Kidney epithelial cell (primary cell): Measurements from ENCODE around the gene STOM. TPM values are rescaled to one million over a fixed set of nuclear protein-coding genes. Genes with fewer than 3 reads are reported as not detected.
"Not testable (repeated sequence)": the region's sequence is repeated elsewhere in the genome, so short reads cannot be mapped to it uniquely, and the experiment has no call there.

ENCODE experiments used
- DNase-seq: peaks from one replicate; pipeline ENCODE4 v3.0.0-alpha.2; 2010; ENCODE audit warnings: low read depth
- H3K27me3 ChIP-seq: 2 replicates; pipeline ENCODE4 v1.6.0; 2011; ENCODE audit warnings: low read length; ENCODE audit not compliant: control insufficient read depth, insufficient read depth
- H3K36me3 ChIP-seq: 2 replicates; pipeline ENCODE4 v1.5.1; 2011; ENCODE audit warnings: low read length; ENCODE audit not compliant: control insufficient read depth, insufficient read depth
- H3K4me3 ChIP-seq: 2 replicates; pipeline ENCODE4 v1.5.1; 2011; ENCODE audit warnings: low read depth, mild to moderate bottlenecking, control low read depth, low read length
- CTCF ChIP-seq: IDR thresholded peaks from 2 replicates; pipeline ENCODE4 v1.5.1; 2011; ENCODE audit warnings: mild to moderate bottlenecking, moderate library complexity, low read length, control low read depth, inconsistent platforms; ENCODE audit not compliant: insufficient read depth, poor library complexity, severe bottlenecking
- total RNA-seq: library from RNA; depleted of rRNA; stranded (reverse); fragments of >200 nt; gene quantifications from 2 replicates; pipeline ENCODE4 v1.2.3, GENCODE V29; 2015

The STOM gene
- total RNA-seq, 1 donor from 2014 or later = 16.8 TPM

DNA sequence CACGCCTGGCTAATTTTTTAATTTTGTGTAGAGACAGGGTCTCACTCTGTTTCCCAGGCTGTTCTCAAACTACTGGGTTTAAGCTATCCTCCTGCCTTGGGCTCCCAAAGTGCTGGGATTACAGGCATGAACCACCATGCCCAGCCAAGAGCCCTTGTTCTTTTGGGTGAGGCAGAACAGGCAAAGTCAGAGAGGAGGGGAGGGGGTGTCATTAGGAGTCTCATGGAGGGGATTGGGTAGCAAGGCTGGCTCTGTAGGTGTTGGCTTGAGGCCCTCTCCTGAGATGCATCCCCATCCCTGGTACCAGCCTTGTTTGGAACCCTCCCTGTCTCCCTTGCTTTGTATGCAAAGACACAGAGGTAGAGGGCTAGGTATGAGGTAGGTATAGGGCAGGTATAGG, 78.0 kb downstream of the STOM start:
- no peak for TF ChIP-seq CTCF
- no peak for DNase-seq
- Histone ChIP-seq H3K27me3 (no peaks in the 10 kb centered on the region), H3K36me3 (peaks cover 1% of the 10 kb centered on the region), H3K4me3 (no peak overlapping the region)

- not testable (repeated sequence) for H3K36me3 ChIP-seq, H3K27me3 ChIP-seq, DNase-seq, H3K4me3 ChIP-seq
Observed at GRCh38 chr9:121291536-121291935, 78.5 kb downstream of the STOM start.

DNA sequence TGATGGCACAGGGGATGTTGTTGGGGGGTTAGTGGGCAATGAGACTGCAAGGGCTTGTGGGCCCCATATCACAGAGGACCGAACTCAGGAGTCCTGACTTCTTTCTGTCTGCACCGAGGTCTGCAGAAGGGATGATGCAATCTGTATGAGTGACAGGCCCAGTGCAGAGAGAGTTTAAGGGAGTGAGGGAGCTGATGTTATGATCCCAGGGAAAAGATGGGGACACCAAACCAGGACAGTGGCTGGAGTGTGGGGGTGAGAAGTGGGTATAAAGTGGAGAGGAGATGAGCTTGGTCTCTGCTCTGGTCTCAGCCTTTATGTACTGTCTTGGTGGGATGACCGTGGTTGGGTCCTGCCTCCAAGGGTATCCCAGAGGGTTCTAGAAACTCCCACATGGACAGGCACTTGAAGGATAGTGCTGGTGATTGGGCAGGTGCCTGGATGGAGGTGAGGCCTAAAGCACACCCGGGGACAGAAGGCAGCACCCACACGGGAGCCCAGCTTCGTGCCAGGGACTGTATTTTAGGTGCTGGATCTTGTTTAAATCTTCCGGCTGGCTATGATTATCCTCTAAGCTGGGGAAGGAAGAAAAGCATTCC, 80.2 kb downstream of the STOM start:
- DNase-seq = no peak
- H3K27me3 ChIP-seq = no peaks in the 10 kb centered on the region
- TF ChIP-seq CTCF = no peak
- peaks cover 1% of the 10 kb centered on the region for H3K36me3 ChIP-seq
- no peak overlapping the region for H3K4me3 ChIP-seq

DNA sequence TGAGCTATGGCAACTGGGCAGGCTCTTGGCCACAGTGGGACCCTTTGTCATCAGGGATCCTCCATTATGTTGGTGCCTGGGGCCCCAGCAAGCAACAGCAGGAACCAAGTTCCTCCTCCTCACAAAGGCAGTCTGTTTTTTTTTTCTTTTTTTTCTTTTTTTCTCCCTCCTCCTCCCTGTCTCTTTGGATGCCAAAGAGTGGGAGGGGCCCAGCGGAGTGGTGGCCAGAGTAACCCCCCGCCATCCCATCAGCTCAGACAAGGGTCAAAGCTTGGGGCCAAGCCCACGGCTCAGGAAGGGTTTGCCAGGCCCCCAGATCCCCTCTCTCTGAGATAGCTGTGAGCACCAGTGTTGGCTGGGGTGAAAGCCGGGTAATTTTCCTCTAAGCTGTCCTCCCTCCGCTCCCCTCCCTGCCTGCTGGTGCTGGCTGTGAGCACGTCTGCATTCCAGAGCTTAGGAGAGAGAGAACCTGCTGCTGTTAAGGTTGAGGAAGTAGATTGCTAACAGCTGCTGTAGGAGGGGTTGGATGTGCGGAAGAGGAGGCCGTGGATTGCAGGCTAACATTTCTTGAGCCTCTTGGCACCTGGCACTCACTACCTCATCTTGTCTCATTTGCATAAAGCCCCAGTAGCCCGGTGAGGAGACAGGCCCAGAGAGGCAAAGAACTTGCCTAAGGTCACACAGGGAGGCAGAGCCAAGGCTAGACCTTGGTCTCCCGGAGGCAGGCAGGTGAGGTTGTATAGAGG, 80.9 kb downstream of the STOM start:
- no peak for TF ChIP-seq CTCF
- Histone ChIP-seq H3K27me3 (no peaks in the 10 kb centered on the region), H3K4me3 (no peak overlapping the region), H3K36me3 (peaks cover 1% of the 10 kb centered on the region)
- DNase-seq = peak; percentile 86

Other genes starting within 250 kb of the STOM start
- 38.1 and 42.4 TPM in 2 replicates for gene RAB14, start 168.4 kb downstream of the STOM start, total RNA-seq
- gene GSN, start 102.1 kb downstream of the STOM start, total RNA-seq = 163 and 180 TPM in 2 replicates
- not detected in 2 replicates for gene GGTA1, start 129.6 kb upstream of the STOM start, total RNA-seq